Fibroblast of upper back skin (primary cell): Measurements from ENCODE around the gene DAAM1.
A peak's percentile ranks its signal among the peaks of the same experiment; 100 is the strongest.

Source experiments
- DNase-seq: peaks from one replicate; pipeline ENCODE4 v3.0.0-alpha.2; 2013

Gene DAAM1

DNA sequence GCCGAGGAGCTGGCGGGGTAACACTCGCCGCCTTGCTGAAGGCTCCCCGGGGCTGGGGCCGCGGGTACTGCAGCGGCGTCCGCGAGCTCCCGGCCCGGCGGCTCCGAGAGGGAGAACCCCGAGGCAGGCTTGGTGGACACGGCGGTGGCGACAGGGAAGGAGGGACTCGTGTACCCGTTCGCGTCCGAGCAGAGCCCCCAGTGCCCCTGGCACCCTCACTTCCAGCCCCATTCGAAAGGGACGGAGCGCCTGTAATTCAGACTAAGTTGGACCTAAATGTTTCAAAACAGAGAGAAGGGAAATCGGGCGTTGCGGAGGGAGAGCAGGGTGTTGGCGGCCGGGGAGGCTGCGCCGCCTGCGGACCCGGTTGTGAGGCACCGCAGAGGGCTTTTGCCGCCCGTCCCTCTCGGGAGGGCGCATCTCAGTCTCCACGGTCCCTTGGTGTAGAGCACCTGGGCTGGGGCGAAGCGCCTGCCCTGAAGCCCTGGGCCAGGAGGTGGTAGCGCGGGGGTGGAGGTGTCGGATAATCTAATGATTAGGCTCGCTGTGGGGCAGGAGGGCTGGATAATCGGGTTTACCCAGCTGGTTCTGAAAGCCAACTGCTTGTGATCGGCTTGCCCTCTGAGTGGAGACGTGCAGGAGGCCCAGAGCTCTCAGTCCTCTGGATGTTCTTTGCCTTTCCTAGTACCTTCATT lies 771 bp downstream of the DAAM1 start:
- no peak for DNase-seq

GRCh38 chr14:59189786-59190368 lies 1.4 kb downstream of the DAAM1 start:
- peak; percentile 91 for DNase-seq

DNA sequence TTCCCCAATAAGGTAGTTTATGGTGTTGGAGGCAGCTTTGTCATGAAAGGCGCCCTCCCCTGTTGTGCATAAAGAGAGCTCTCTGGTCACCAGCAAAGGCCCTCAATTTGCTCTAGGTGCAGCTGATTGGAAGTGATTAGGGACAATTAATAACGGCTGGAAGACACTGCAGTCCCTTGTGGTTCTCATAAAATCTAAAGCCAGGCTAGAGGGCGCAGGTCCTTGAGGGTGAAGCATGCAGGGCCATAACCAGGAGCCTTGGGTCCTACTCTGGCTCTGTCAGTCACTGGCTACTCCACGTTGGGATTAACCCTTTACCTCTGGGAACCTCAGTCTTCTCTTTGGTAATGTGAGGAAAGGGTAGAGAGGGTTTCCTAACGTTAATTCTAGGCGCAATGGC lies 1.9 kb downstream of the DAAM1 start:
- DNase-seq = no peak

- no peak for DNase-seq
These were observed 7.4 kb downstream of the DAAM1 start for GRCh38 chr14:59195912-59196311.

DNA sequence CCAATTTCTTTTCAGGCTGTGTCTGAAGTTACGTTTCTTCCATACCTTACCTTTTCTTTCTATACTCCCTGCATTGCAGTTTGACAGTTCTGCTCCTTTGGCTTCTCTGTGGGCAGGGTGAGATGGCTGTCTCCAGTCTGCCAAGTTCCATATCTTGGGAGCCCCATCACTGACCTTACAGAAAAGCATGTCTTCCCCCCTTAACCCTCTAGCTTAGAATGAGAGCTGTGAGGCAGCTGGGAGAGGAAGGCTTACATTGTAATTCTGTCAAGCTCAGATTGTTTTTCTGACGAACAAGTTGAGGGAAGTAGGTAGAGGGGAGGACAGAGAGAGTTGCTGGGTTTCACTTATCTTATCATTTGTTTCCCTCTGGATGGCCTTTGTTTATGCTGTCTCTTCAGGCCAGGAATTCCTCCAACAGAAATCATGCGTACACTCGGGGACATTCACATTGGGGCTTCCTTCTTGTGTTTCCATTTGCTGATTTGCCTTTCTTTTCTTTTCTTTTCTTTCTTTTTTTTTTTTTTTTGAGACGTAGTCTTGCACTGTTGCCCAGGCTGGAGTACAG lies 9.3 kb downstream of the DAAM1 start:
- no peak for DNase-seq

- DNase-seq = no peak
These were observed 10.7 kb downstream of the DAAM1 start for GRCh38 chr14:59199205-59199604.

DNA sequence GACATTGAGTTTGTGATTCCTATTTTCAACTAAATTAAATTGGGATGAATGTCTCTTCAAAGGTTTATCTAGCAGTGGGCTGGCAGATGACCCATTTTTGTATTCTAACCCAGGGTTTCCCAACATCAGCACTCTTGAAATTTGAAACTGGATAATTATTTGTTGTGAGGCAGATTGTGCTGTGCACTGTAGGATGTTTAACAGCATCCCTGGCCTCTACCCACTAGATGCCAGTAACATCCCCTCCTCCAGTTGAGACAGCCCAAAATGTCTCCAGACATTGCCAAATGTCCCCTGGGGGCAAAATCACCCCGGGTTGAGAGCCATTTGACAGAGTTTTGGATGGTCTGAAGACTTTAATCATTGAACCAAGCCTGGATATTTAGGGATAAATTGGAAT lies 11.1 kb downstream of the DAAM1 start:
- no peak for DNase-seq

DNA sequence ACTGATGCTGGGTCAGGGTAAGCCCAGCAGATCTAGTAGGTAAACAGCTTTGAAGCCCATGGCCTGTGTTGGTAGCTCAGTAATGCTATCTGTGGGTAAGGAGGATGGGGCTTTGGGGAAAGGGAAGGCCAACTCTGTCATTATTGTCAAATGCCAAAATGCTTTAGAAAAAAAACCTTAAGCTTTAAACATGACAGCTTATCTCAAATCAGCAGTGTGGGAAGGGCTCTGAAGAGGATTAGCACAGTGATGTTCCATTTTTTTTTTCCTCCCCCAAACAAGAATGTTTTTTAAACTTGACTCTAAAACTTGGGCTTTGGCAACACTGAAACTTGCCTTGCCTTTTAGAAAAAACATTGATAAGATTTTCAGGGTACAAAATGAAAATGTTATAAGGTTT lies 11.7 kb downstream of the DAAM1 start:
- DNase-seq = no peak

GRCh38 chr14:59202031-59202430 lies 13.6 kb downstream of the DAAM1 start:
- no peak for DNase-seq

GRCh38 chr14:59204305-59204704 lies 15.8 kb downstream of the DAAM1 start:
- no peak for DNase-seq

- DNase-seq = no peak
These were observed 18.4 kb downstream of the DAAM1 start for GRCh38 chr14:59206892-59207291.

DNA sequence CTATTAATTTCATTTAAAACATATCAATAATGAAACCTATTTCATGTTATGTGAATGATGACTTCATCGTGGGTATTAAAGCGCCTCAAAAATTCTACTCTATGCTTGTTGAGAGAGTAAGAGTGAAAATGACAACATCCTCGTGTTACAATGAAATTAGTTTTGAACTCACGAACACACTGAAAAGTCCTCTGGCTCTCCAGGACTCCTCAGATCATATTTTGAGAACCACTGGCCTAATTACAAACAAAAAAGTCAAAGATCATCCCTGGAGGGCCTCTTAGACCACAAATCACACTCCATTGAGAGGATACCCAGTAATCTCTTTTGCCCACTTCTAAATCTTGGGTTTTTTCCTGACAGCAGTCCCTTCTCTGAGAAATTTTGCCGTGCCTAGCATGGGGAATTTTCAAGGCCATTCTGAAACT lies 19.1 kb downstream of the DAAM1 start:
- DNase-seq = no peak

DNA sequence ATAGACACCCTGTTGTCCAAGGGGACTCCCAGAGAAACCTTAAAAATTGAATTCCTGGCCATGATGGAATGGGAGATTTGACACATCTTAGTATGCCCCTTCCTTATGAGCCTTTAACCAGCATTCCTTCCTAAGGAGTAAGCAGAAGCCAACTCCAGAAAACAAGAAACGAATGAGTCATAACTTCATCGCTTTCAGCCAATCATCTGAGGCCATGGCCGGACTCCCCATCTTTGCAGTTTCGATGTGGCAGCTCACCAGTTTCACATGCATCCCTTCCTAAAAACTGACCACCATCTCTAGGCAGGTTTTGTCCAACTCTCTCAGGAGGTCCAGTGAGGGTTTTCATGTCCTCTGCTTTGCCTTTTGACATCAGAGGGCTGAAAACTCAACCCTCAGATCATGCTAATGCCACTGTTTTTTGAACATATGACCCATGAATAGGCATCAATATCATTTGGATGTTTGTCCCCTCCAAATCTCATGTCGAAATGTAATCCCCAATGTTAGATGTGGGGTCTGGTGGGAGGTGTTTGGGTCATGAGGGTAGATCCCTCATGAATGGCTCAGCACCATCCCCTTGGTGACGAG lies 19.9 kb downstream of the DAAM1 start:
- peak; percentile 58 for DNase-seq

GRCh38 chr14:59208954-59209353 lies 20.5 kb downstream of the DAAM1 start:
- no peak for DNase-seq

DNA sequence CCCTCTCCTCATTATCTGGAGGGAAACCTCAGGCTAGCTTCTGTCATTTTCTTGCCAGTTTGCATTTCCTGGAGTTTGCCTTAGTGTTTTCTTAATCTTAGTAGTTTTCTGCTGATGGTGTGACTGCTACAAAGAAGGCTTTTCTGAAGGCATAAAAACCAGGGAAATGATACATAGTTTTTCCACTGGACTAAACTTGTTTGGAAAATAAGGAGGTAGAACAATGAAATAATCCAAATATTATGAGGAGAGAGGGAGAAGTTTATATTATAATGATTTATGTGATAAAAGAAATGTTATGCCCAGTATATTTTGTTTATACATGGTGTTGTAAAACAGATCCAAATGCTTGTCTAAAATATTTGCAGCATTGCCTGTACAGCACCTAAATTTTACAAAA lies 22.2 kb downstream of the DAAM1 start:
- no peak for DNase-seq

- DNase-seq = peak; percentile 57
These were observed 25.2 kb downstream of the DAAM1 start for GRCh38 chr14:59213368-59214315.

GRCh38 chr14:59214702-59215302 lies 26.3 kb downstream of the DAAM1 start:
- DNase-seq = no peak

DNA sequence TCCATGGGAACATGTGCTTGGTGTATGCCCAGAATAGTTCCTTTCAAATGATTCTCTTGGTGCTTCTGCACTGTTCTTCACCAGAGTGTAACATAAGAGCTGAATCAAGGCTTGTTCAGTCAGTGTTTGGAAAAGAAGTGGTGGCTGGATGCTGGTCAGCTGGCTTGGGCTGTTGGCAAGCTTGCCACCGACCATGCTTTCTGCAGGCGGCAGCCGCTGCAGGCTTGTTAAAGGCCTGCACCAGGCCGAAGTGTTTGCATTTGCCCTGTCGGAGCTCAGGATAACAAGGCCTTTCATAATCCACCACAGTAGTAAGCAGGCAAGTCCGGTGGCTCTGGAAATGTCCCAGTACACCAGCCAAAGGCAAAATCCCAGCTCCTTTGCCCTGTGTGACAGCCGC lies 26.9 kb downstream of the DAAM1 start:
- no peak for DNase-seq

GRCh38 chr14:59215757-59216156 lies 27.3 kb downstream of the DAAM1 start:
- no peak for DNase-seq

DNA sequence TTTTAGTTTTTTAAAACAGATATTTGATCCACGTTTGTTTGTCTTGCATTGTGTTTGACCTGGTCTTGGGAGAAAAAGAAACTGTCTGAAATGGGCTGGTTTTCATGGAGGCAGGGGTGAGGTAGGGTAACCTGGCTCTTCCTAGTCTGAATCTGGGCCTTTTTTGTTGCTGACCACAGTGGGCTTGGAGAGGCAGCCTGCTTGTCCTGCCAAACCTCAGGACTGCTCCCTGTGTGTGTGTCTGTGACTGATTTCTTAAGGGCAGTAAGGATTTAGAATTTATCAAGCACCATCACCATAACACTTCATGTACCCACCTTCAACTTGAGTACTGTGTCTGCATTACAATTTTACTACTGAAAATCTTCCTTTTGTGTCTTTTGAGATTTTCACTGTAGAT lies 28.5 kb downstream of the DAAM1 start:
- no peak for DNase-seq

DNA sequence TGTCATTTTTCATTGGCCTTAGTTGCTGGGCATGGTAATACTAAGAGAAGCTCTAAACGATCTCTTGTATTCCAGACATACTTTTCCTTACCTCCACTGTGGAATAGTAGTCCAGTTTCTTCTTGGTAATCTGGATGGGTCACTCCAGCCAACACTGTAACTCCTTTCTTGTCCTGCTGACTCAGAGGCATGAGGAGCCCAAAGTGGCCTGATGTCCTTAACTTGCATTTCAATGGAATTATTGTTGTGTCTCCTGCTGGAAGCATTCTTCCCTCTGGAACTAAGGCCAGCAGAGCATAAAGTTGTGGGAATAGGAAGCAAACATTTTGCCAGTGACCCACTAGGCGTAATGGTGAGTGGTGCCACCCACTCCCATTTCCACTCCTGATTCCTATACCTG lies 33.1 kb downstream of the DAAM1 start:
- no peak for DNase-seq

DNA sequence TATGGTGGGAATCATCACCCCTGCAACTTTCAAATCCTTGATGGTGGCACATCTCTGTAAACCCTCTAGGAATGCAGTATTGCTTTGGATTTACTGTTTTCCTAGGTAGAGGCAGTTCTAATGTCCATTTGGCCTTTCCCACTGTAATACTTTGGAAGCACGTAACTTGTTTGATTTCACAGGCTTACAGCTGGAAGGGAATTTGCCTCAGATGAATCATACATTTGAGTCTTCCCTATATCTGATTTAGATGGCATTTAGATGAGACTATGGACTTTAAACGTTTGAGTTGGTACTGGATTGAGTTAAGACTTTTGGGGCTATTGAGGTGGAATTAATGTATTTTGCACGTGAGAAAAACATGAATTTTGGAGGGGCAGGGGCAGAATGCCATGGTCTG lies 35.9 kb downstream of the DAAM1 start:
- peak; percentile 28 for DNase-seq

- DNase-seq = no peak
These were observed 36.8 kb downstream of the DAAM1 start for GRCh38 chr14:59225281-59225680.
